GM12878 (cell line): Measurements from ENCODE around the gene AAR2. TPM values are rescaled to one million over a fixed set of nuclear protein-coding genes. Genes with fewer than 3 reads are reported as not detected.

Experiments used
- ATAC-seq: fragments of 200-7000 bp; cut with Tn5 transposase; 3 replicates; pipeline ENCODE4 v1.9.1; 2020; ENCODE audit warnings: mild to moderate bottlenecking, moderate library complexity
- BruUV-seq: library from RNA; stranded (reverse); fragments of 400-500 nt; replicated peaks from 2 replicates; lab custom pipeline; 2021; lab: Mats Ljungman, UMichigan
- CTCF ChIA-PET: fragments of 300-600 bp; sonication (Branson Sonifier 250); formaldehyde crosslinking; extraction: SDS; loops from one replicate; lab custom pipeline; 2021; ENCODE audit warnings: inconsistent platforms; lab: Yijun Ruan, JAX
- POLR2A ChIA-PET: fragments of 350-600 bp; formaldehyde crosslinking; extraction: SDS; loops from one replicate; lab custom pipeline; 2021; ENCODE audit warnings: inconsistent platforms; lab: Charles Lee
- RAD21 ChIA-PET: fragments of 300-600 bp; sonication (Branson Sonifier 250); formaldehyde crosslinking; loops from one replicate; lab custom pipeline; 2023; ENCODE audit warnings: antibody characterized with exemption; ENCODE audit not compliant: unreplicated experiment; lab: Charles Lee
- SMC1A ChIA-PET: fragments of 300-600 bp; sonication (Branson Sonifier 250); formaldehyde crosslinking; loops from one replicate; lab custom pipeline; 2023; ENCODE audit not compliant: unreplicated experiment, uncharacterized antibody; lab: Charles Lee
- DNase-seq: peaks from one replicate; pipeline ENCODE4 v3.0.0-alpha.2; 2011; ENCODE audit warnings: low read depth, low spot score
- FAIRE-seq: peaks from 3 replicates; lab custom pipeline; 2011; peaks lifted over from hg19 to GRCh38; lab: Jason Lieb, UNC
- H2AFZ ChIP-seq: 2 replicates; pipeline ENCODE4 v1.6.0; 2011; ENCODE audit warnings: low read depth, low read length, control low read depth; ENCODE audit not compliant: control insufficient read depth
- H3K27ac ChIP-seq: 2 replicates; pipeline ENCODE4 v1.5.1; 2011; ENCODE audit warnings: control low read depth; ENCODE audit not compliant: control insufficient read depth, insufficient read depth
- H3K27me3 ChIP-seq, 2 experiments: replicated peaks in 1 of 2; 2 replicates each; pipeline versions ENCODE4 v1.6.0 to v1.6.1; 2011; ENCODE audit warnings: low read length in 1 of 2; ENCODE audit not compliant: control insufficient read depth in 2 of 2, insufficient read depth in 2 of 2
- H3K36me3 ChIP-seq, 2 experiments: 2 replicates each; pipeline ENCODE4 v1.5.1; 2011; ENCODE audit warnings: low read length in 1 of 2; ENCODE audit not compliant: control insufficient read depth in 2 of 2, insufficient read depth in 2 of 2
- H3K4me1 ChIP-seq: 2 replicates; pipeline ENCODE4 v1.6.1; 2011; ENCODE audit warnings: mild to moderate bottlenecking, low read length, moderate library complexity, mixed read lengths; ENCODE audit not compliant: control insufficient read depth, insufficient read depth
- H3K4me2 ChIP-seq: 2 replicates; pipeline ENCODE4 v1.6.0; 2011; ENCODE audit warnings: control low read depth; ENCODE audit not compliant: control insufficient read depth, insufficient read depth
- H3K4me3 ChIP-seq: fragments of 200-600 bp; sonication (generic); 2 replicates; pipeline ENCODE4 v1.5.1; 2016
- H3K79me2 ChIP-seq: 2 replicates; pipeline ENCODE4 v1.6.0; 2011; ENCODE audit warnings: low read length; ENCODE audit not compliant: control insufficient read depth, insufficient read depth
- H3K9ac ChIP-seq: 2 replicates; pipeline ENCODE4 v1.8.0; 2011; ENCODE audit warnings: low read length, control low read depth, mixed read lengths; ENCODE audit not compliant: control insufficient read depth, insufficient read depth
- H3K9me3 ChIP-seq: replicated peaks from 3 replicates; pipeline ENCODE4 v1.5.1; 2011; ENCODE audit warnings: mild to moderate bottlenecking, low read length; ENCODE audit not compliant: control insufficient read depth, insufficient read depth
- H4K20me1 ChIP-seq: 2 replicates; pipeline ENCODE4 v1.6.0; 2011; ENCODE audit not compliant: control insufficient read depth, insufficient read depth
- BMI1 ChIP-seq: fragments of 450-650 bp; IDR thresholded peaks from 2 replicates; pipeline ENCODE4 v1.6.1; 2016; ENCODE audit warnings: mild to moderate bottlenecking, moderate library complexity, borderline replicate concordance
- CTCF ChIP-seq, 3 experiments: IDR thresholded peaks in 2 of 3; conservative IDR thresholded peaks in 1 of 3; 2 replicates each; pipeline ENCODE4 v1.5.1; 2011; ENCODE audit warnings: low read depth in 3 of 3, low read length in 3 of 3, mild to moderate bottlenecking in 3 of 3, control low read depth in 2 of 3, moderate library complexity in 2 of 3, inconsistent platforms in 1 of 3, mixed read lengths in 1 of 3; ENCODE audit not compliant: control insufficient read depth in 2 of 3, insufficient read depth in 1 of 3; ENCODE audit errors: extremely low read depth in 1 of 3
- GABPA ChIP-seq: IDR thresholded peaks from 2 replicates; pipeline ENCODE4 v1.6.1; 2014; ENCODE audit warnings: antibody characterized with exemption, low read depth, mild to moderate bottlenecking, inconsistent platforms
- HDAC2 ChIP-seq: fragments of 200-600 bp; sonication (generic); IDR thresholded peaks from 2 replicates; pipeline ENCODE4 v1.6.1; 2017
- IKZF2 ChIP-seq, 2 experiments: fragments of 450-650 bp; IDR thresholded peaks; 2 replicates each; pipeline ENCODE4 v1.6.1; 2017; ENCODE audit warnings: mild to moderate bottlenecking in 2 of 2, moderate library complexity in 2 of 2
- MTA2 ChIP-seq: fragments of 450-650 bp; IDR thresholded peaks from 2 replicates; pipeline ENCODE4 v1.6.1; 2016; ENCODE audit warnings: low read depth, mild to moderate bottlenecking, moderate library complexity
- MXI1 ChIP-seq: fragments of 150-350 bp; IDR thresholded peaks from 2 replicates; pipeline ENCODE4 v1.6.1; 2011; ENCODE audit warnings: low read depth, mild to moderate bottlenecking, inconsistent platforms, low read length, improper control_type of control experiment
- NR2F1 ChIP-seq: fragments of 450-650 bp; conservative IDR thresholded peaks from 2 replicates; pipeline ENCODE4 v1.6.1; 2017; ENCODE audit warnings: mild to moderate bottlenecking
- RCOR1 ChIP-seq: conservative IDR thresholded peaks from 2 replicates; pipeline ENCODE4 v1.6.1; 2012; ENCODE audit warnings: low read depth, low read length, improper control_type of control experiment
- RFX5 ChIP-seq: IDR thresholded peaks from 2 replicates; pipeline ENCODE4 v1.6.1; 2011; ENCODE audit warnings: low read depth, low read length, improper control_type of control experiment
- SREBF2 ChIP-seq: IDR thresholded peaks from 2 replicates; pipeline ENCODE4 v1.6.1; 2012; ENCODE audit warnings: mild to moderate bottlenecking, low read length
- TCF7 ChIP-seq: IDR thresholded peaks from 2 replicates; pipeline ENCODE4 v1.6.1; 2014; ENCODE audit warnings: antibody characterized with exemption, borderline replicate concordance
- YBX1 ChIP-seq: fragments of 450-650 bp; IDR thresholded peaks from 2 replicates; pipeline ENCODE4 v1.6.1; 2016; ENCODE audit warnings: antibody characterized with exemption
- YY1 ChIP-seq: IDR thresholded peaks from 2 replicates; pipeline ENCODE4 v1.6.1; 2011; ENCODE audit warnings: low read depth, mild to moderate bottlenecking, low read length
- ZNF24 ChIP-seq: fragments of 450-650 bp; IDR thresholded peaks from 2 replicates; pipeline ENCODE4 v1.6.1; 2017; ENCODE audit warnings: antibody characterized with exemption, mild to moderate bottlenecking
- ZNF274 ChIP-seq: IDR thresholded peaks from one replicate; pipeline ENCODE4 v1.8.0; 2011; ENCODE audit not compliant: insufficient read length, insufficient read depth
- ZNF687 ChIP-seq: fragments of 450-650 bp; IDR thresholded peaks from 2 replicates; pipeline ENCODE4 v1.6.1; 2017; ENCODE audit warnings: mild to moderate bottlenecking, moderate library complexity
- WGBS: methylation state at CpG from one replicate; pipeline ENCODE4 v1.1.6; 2016; ENCODE audit warnings: low lambda C conversion rate; ENCODE audit not compliant: insufficient replicate concordance, insufficient coverage; ENCODE audit errors: missing lambda C conversion rate; 5-methylcytosine and 5-hydroxymethylcytosine counted together
- in situ Hi-C: fragments of 300-500 bp; cut with MboI; formaldehyde crosslinking; loops from 9 replicates; pipeline ENCODE4 v1.14.3; 2018; ENCODE audit warnings: mixed read lengths
- intact Hi-C: fragments of 100-400 bp; cut with micrococcal nuclease; formaldehyde crosslinking; loops from one replicate; pipeline ENCODE4 v1.14.2; 2022; ENCODE audit not compliant: unreplicated experiment
- polyA plus RNA-seq, 11 experiments: library from polyadenylated mRNA; depleted of rRNA in 4 of 11; unstranded in 6 of 11; stranded (reverse) in 5 of 11; fragments of >200 nt; fragmentation: Nextera tagmentation in 4 of 11; fragmentation: Illumina TruSeq in 1 of 11; extraction: Ambion mirVana in 4 of 11; extraction: Trizol in 1 of 11; gene quantifications; 1 replicate in 1 of 11; 2 replicates in 10 of 11; pipeline versions ENCODE4 v1.2.1 to v1.2.3, GENCODE V29; 2011 to 2016; ENCODE audit warnings: inconsistent platforms in 2 of 11, missing spikeins in 2 of 11, low read depth in 1 of 11
- total RNA-seq, 4 experiments: library from RNA; depleted of rRNA in 3 of 4; stranded (reverse); fragments of >200 nt in 3 of 4; fragmentation: Illumina TruSeq in 1 of 4; extraction: Trizol in 1 of 4; gene quantifications; 2 replicates each; pipeline versions ENCODE4 v1.2.1 to v1.2.3, GENCODE V29; 2013 to 2021

The AAR2 gene
- total and polyA plus RNA-seq, 10 of the 15 experiments (the other 5 are each of a cell fraction or from before 2014, with no cell fraction given): 6.5 to 41.7 (median 30.3) TPM

GRCh38 chr20:36196676-36197075 lies 39.6 kb upstream of the AAR2 start:
- Histone ChIP-seq H3K36me3 (no peaks in the 10 kb centered on the region), H2AFZ (no peak overlapping the region), H3K4me1 (no peaks in the 10 kb centered on the region), H3K9me3 (no peaks in the 10 kb centered on the region), H3K4me3 (no peak overlapping the region), H3K79me2 (no peaks in the 10 kb centered on the region), H3K27me3 (peaks cover 2 to 7% of the 10 kb centered on the region in 2 experiments; a peak in 3 of 4 replicates), H3K9ac (no peak overlapping the region), H3K4me2 (no peak overlapping the region), H4K20me1 (no peaks in the 10 kb centered on the region), H3K27ac (no peak overlapping the region)
- ChIA-PET SMC1A (interaction anchor here (0.7 to 2.8 kb wide), 3 partner anchors 58 to 242 kb away, joined by 3 to 8 read pairs (median 3); no protein-coding TSS in a partner anchor), CTCF (interaction anchor here (0.6 to 8.1 kb wide), 8 partner anchors 9 to 429 kb away, joined by 3 to 115 read pairs (median 6); no protein-coding TSS in a partner anchor), POLR2A (no interaction called here), RAD21 (interaction anchor here (0.6 to 1.8 kb wide), 4 partner anchors 40 to 313 kb away, joined by 3 to 5 read pairs (median 4); no protein-coding TSS in a partner anchor)
- intact Hi-C loops: no loop called here
- WGBS: 0% methylated on average over 2 of the region's 2 CpGs
- ATAC-seq: no peak
- TF ChIP-seq GABPA: no peak
- TF ChIP-seq YY1: no peak
- no peak for TF ChIP-seq RCOR1
- no peak for TF ChIP-seq RFX5
- no peak for TF ChIP-seq NR2F1
- no peak for TF ChIP-seq CTCF (IDR thresholded peaks at IDR 0.05 in 2 of 3, conservative IDR thresholded peaks at IDR 0.05 in 1 of 3; ENCODE audit: control insufficient read depth in 2 of 3, extremely low read depth in 1 of 3, insufficient read depth in 1 of 3, low read depth in 3 of 3, low read length in 3 of 3)
- TF ChIP-seq MXI1: no peak
- no peak for TF ChIP-seq ZNF24
- no peak for TF ChIP-seq YBX1
- no peak for TF ChIP-seq HDAC2
- TF ChIP-seq SREBF2: no peak
- no peak for TF ChIP-seq TCF7
- no peak for TF ChIP-seq IKZF2 (IDR thresholded peaks at IDR 0.05)
- no peak for TF ChIP-seq MTA2
- TF ChIP-seq BMI1: no peak
- TF ChIP-seq ZNF274: no peak
- TF ChIP-seq ZNF687: no peak
- no TSS peak for BruUV-seq
- no peak for FAIRE-seq
- no peak for DNase-seq
- in situ Hi-C loops: no loop called here
